ENCODE measurements around the gene TRMT13. TPM values are rescaled to one million over a fixed set of nuclear protein-coding genes. Genes with fewer than 3 reads are reported as not detected.

Gene TRMT13
- total RNA-seq, 1 experiment from 2014 or later = 19.4 TPM

- Mint-ChIP-seq H3K4me3 (no peak overlapping the region), H3K4me1 (no peaks in the 10 kb centered on the region), H3K36me3 (ENCODE audit: insufficient read depth in 1 of 3, low read depth in 3 of 3) (no peaks in the 10 kb centered on the region), H3K27ac (no peak overlapping the region), H3K9me3 (no peaks in the 10 kb centered on the region), H3K27me3 (ENCODE audit: low read depth) (no peaks in the 10 kb centered on the region)
- Histone ChIP-seq H3K79me2 (ENCODE audit: insufficient read depth, low read length) (no peaks in the 10 kb centered on the region), H4K8ac (replicated peaks; ENCODE audit: insufficient read length, low read depth, low read length) (no peak overlapping the region), H3K56ac (ENCODE audit: insufficient read length, low read depth, low read length) (no peak overlapping the region), H2BK120ac (ENCODE audit: low read depth, low read length, poor library complexity, severe bottlenecking) (no peak overlapping the region), H3K27ac (ENCODE audit: insufficient read length, low read depth, low read length) (no peak overlapping the region), H3K79me1 (ENCODE audit: insufficient read depth, low read depth, low read length, poor library complexity, severe bottlenecking) (no peaks in the 10 kb centered on the region), H2AK5ac (ENCODE audit: insufficient read length, low read length) (no peak overlapping the region), H2BK20ac (ENCODE audit: low read depth, low read length, poor library complexity, severe bottlenecking) (no peak overlapping the region), H2BK12ac (ENCODE audit: insufficient read length, low read depth, low read length) (no peak overlapping the region), H4K5ac (ENCODE audit: insufficient read length, low read depth, low read length) (no peak overlapping the region), H3K27me3 (ENCODE audit: insufficient read depth, low read length) (no peaks in the 10 kb centered on the region), H2BK5ac (ENCODE audit: insufficient read length, low read length) (no peak overlapping the region), H2BK15ac (ENCODE audit: low read depth, low read length) (no peak overlapping the region), H3K9ac (ENCODE audit: extremely low read depth, insufficient read length, low read length) (no peak overlapping the region), H3K14ac (ENCODE audit: insufficient read depth, low read length) (no peak overlapping the region), H3K23ac (ENCODE audit: insufficient read length, low read depth, low read length) (no peak overlapping the region), H3K9me3 (ENCODE audit: control insufficient read depth, low read depth, low read length) (no peaks in the 10 kb centered on the region), H3K23me2 (ENCODE audit: insufficient read length, low read depth, low read length, poor library complexity, severe bottlenecking) (no peaks in the 10 kb centered on the region), H4K91ac (ENCODE audit: insufficient read length, low read depth, low read length) (no peak overlapping the region), H3K18ac (ENCODE audit: insufficient read length, low read depth, low read length) (no peak overlapping the region), H4K20me1 (ENCODE audit: control insufficient read depth, insufficient read depth, insufficient read length) (no peaks in the 10 kb centered on the region), H3K4me2 (ENCODE audit: insufficient read depth, insufficient read length, low read length) (no peak overlapping the region), H3K4me1 (ENCODE audit: insufficient read depth, low read length) (no peaks in the 10 kb centered on the region), H3K4ac (ENCODE audit: low read depth, low read length) (no peak overlapping the region), H2AFZ (ENCODE audit: low read length) (no peak overlapping the region), H3T11ph (ENCODE audit: low read length) (no peak overlapping the region)
- no CpG with 5 or more reads among the region's 1 CpG for WGBS (ENCODE audit: extremely low coverage, insufficient read length, low lambda C conversion rate)
- no peak for TF ChIP-seq CTCF (conservative IDR thresholded peaks at IDR 0.05)
- DNase-seq = no peak
These were observed 51.6 kb downstream of the TRMT13 start for GRCh38 chr1:100184536-100184935.

Measured in H9 (cell line).